Stomach (tissue), 9 donors: ENCODE measurements around the gene MEGF6. TPM values are rescaled to one million over a fixed set of nuclear protein-coding genes. Genes with fewer than 3 reads are reported as not detected.

ENCODE experiments used
- DNase-seq, 2 donors: peaks; one replicate each; pipeline versions ENCODE4 v3.0.0 to v3.0.0-alpha.2; 2013 to 2019
- H3K27ac ChIP-seq, 5 donors: fragments of 200-600 bp in 4 of 5; sonication (generic) in 4 of 5; one replicate each; pipeline ENCODE4 v1.5.1; 2013 to 2019; ENCODE audit warnings: mild to moderate bottlenecking in 1 of 5, moderate library complexity in 1 of 5
- H3K27me3 ChIP-seq, 3 donors: fragments of 200-600 bp; sonication (generic); one replicate each; pipeline ENCODE4 v1.5.1; 2017 to 2019; ENCODE audit warnings: mixed run types in 1 of 3
- H3K36me3 ChIP-seq, 4 donors: fragments of 200-600 bp; sonication (generic); 1 replicate in 3 of 4; 2 replicates in 1 of 4; pipeline ENCODE4 v1.5.1; 2016 to 2019
- H3K4me1 ChIP-seq, 4 donors: fragments of 200-600 bp; sonication (generic); one replicate each; pipeline ENCODE4 v1.5.1; 2016 to 2019
- H3K4me3 ChIP-seq, 4 donors: fragments of 200-600 bp; sonication (generic) in 3 of 4; one replicate each; pipeline ENCODE4 v1.5.1; 2016 to 2019; ENCODE audit warnings: mild to moderate bottlenecking in 1 of 4
- H3K9me3 ChIP-seq, 4 donors: fragments of 200-600 bp; sonication (generic); one replicate each; pipeline ENCODE4 v1.5.1; 2016 to 2019
- EP300 ChIP-seq: sonication (generic); formaldehyde crosslinking; IDR thresholded peaks from one replicate; pipeline ENCODE4 v1.6.1; 2017; ENCODE audit warnings: antibody characterized with exemption
- POLR2A ChIP-seq, 4 donors: fragments of 450-650 bp; IDR thresholded peaks; one replicate each; pipeline ENCODE4 v1.6.1; 2016; ENCODE audit warnings: antibody characterized with exemption in 4 of 4, control low read depth in 2 of 4, mild to moderate bottlenecking in 1 of 4, moderate library complexity in 1 of 4
- POLR2AphosphoS5 ChIP-seq, 3 donors: sonication (generic); formaldehyde crosslinking; IDR thresholded peaks; one replicate each; pipeline ENCODE4 v1.6.1; 2016; ENCODE audit warnings: antibody characterized with exemption in 3 of 3
- WGBS, 5 donors: extraction: QIAGEN DNeasy Blood & Tissue Kit in 3 of 5; methylation state at CpG; one replicate each; pipeline versions ENCODE4 v1.1.5 to v1.1.7; 2013 to 2018; 5-methylcytosine and 5-hydroxymethylcytosine counted together
- intact Hi-C: fragments of 100-400 bp; cut with DNase I; formaldehyde crosslinking; loops from one replicate; pipeline ENCODE4 v1.15.1; 2023; ENCODE audit warnings: low total_unique reads
- polyA plus RNA-seq, 3 donors: library from polyadenylated mRNA; stranded (reverse); fragments of 200-250 nt; gene quantifications; one replicate each; pipeline ENCODE4 v1.2.3, GENCODE V29; 2013
- total RNA-seq, 5 donors: library from RNA; depleted of rRNA; stranded (reverse); fragments of >200 nt; gene quantifications; one replicate each; pipeline versions ENCODE4 v1.1.0 to v1.2.3, GENCODE V29; 2014 to 2016
- TF ChIP-seq, protein P1 (sequence below), 7 experiments: fragments of 450-650 bp in 4 of 7; fragments of 200-600 bp in 3 of 7; sonication (generic) in 3 of 7; IDR thresholded peaks; one replicate each; pipeline ENCODE4 v1.5.1; 2016 to 2019; ENCODE audit warnings: antibody characterized with exemption in 7 of 7, control low read depth in 2 of 7, mild to moderate bottlenecking in 1 of 7
- donor health status: healthy with polysubstance abuse.
- donor health status: Bipolar disorder and iron deficiency.
- donor health status: healthy.

MEGF6 gene
- total and polyA plus RNA-seq, 8 donors: 2.6 to 57.2 (median 26.7) TPM

- 1 to 2% (median 1%) methylated on average over 13 to 96 of the region's 96 CpGs for WGBS, 5 donors
- peak in 2 of 3 donors; percentile 37 to 52 for TF ChIP-seq POLR2AphosphoS5 (IDR thresholded peaks at IDR 0.05)
- TF ChIP-seq, protein P1, sequence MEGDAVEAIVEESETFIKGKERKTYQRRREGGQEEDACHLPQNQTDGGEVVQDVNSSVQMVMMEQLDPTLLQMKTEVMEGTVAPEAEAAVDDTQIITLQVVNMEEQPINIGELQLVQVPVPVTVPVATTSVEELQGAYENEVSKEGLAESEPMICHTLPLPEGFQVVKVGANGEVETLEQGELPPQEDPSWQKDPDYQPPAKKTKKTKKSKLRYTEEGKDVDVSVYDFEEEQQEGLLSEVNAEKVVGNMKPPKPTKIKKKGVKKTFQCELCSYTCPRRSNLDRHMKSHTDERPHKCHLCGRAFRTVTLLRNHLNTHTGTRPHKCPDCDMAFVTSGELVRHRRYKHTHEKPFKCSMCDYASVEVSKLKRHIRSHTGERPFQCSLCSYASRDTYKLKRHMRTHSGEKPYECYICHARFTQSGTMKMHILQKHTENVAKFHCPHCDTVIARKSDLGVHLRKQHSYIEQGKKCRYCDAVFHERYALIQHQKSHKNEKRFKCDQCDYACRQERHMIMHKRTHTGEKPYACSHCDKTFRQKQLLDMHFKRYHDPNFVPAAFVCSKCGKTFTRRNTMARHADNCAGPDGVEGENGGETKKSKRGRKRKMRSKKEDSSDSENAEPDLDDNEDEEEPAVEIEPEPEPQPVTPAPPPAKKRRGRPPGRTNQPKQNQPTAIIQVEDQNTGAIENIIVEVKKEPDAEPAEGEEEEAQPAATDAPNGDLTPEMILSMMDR (IDR thresholded peaks at IDR 0.05): no peak
Measured at GRCh38 chr1:3530926-3531818, 80.1 kb downstream of the MEGF6 start.

DNA sequence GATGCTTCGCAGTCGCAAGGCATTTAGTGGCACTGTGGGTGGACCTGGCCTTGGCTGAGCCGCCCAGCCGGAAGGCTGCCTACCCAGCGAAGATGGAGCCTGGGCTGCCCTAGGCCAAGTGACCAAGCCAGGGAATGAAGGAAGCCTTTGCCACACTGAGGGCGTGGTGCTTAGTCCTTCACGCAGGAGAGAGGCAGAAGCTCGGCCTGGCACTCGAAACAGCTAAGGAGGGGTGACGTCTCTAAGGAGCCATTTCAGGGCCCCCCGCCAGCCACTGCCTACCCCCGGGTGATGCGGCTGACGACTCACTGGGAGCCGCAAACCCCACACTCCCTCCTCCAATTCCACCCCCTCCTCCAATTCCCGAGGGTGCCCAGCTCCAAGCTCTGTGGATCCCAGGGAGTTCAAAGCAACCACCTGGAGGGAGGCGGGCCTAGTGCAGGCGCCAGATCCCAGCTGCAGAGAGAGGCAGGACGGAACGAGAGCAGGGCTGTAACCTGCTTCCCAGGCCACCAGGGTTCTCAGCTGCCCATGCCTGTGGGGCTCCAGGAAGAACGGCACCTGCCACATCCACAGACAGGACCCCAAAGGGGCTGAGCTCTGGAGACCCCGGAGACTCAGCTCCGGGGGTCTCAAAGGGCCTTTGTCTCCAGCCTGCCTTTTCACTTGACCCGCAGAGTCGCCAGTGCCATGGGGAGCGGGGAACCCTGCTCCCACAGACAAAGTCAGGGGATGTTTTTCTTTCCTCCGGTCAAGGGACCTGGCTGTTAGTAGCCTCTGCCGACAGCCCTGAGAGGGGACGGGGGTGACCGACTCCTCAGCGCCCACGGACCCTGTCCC lies 81.0 kb downstream of the MEGF6 start:
- WGBS, 5 donors: 17 to 48% (median 32%) methylated on average over 18 to 32 of the region's 32 CpGs
- DNase-seq: peak; percentile 64 to 76
- intact Hi-C loops: no loop called here
- Histone ChIP-seq H3K4me1 (peaks cover 24 to 34% (median 32%) of the 10 kb centered on the region in 4 donors), H3K27me3 (peaks cover 0 to 21% (median 0%) of the 10 kb centered on the region in 3 donors), H3K36me3 (no peaks in the 10 kb centered on the region), H3K27ac (peak overlapping the region; percentile 77 to 90 (median 85)), H3K9me3 (no peaks in the 10 kb centered on the region), H3K4me3 (peak overlapping the region; percentile 58 to 80 (median 70))
- TF ChIP-seq POLR2AphosphoS5 (IDR thresholded peaks at IDR 0.05): no peak
- no peak for TF ChIP-seq EP300
- TF ChIP-seq, protein P1 (IDR thresholded peaks at IDR 0.05): peak in 2 of 7 experiments; percentile 11 to 28
- no peak for TF ChIP-seq POLR2A (IDR thresholded peaks at IDR 0.05)

More at GRCh38 chr1:3530926-3531818, 80.1 kb downstream of the MEGF6 start:
- Histone ChIP-seq H3K36me3 (no peaks in the 10 kb centered on the region), H3K27me3 (peaks cover 0 to 21% (median 0%) of the 10 kb centered on the region in 3 donors), H3K9me3 (no peaks in the 10 kb centered on the region), H3K27ac (peak overlapping the region; percentile 77 to 90 (median 85)), H3K4me1 (peaks cover 24 to 34% (median 32%) of the 10 kb centered on the region in 4 donors), H3K4me3 (peak overlapping the region; percentile 58 to 80 (median 70))
- intact Hi-C loops: no loop called here
- peak; percentile 85 to 93 for DNase-seq

- Histone ChIP-seq H3K9me3 (no peaks in the 10 kb centered on the region), H3K4me1 (peaks cover 24 to 34% (median 32%) of the 10 kb centered on the region in 4 donors), H3K27ac (peak overlapping the region in 4 of 5 donors; percentile 1 to 86 (median 85)), H3K4me3 (peak overlapping the region; percentile 58 to 80 (median 70)), H3K36me3 (no peaks in the 10 kb centered on the region), H3K27me3 (peaks cover 0 to 21% (median 0%) of the 10 kb centered on the region in 3 donors)
- peak in 1 of 2 donors; percentile 89 for DNase-seq
- TF ChIP-seq POLR2A (IDR thresholded peaks at IDR 0.05) (no peak), POLR2AphosphoS5 (IDR thresholded peaks at IDR 0.05) (peak in 2 of 3 donors; percentile 31 to 52)
- TF ChIP-seq, protein P1 (IDR thresholded peaks at IDR 0.05): no peak
- 35 to 55% (median 39%) methylated on average over 10 to 17 of the region's 17 CpGs for WGBS, 5 donors
- intact Hi-C loops: no loop called here
Measured at GRCh38 chr1:3529099-3529729, 82.1 kb downstream of the MEGF6 start.

GRCh38 chr1:3527774-3528173 lies 83.5 kb downstream of the MEGF6 start:
- peaks cover 24 to 34% (median 32%) of the 10 kb centered on the region in 4 donors for H3K4me1 ChIP-seq
- no peak overlapping the region for H3K4me3 ChIP-seq
- no peaks in the 10 kb centered on the region for H3K9me3 ChIP-seq
- WGBS, 5 donors: 83 to 93% (median 90%) methylated on average over 12 of the region's 12 CpGs
- TF ChIP-seq POLR2AphosphoS5 (IDR thresholded peaks at IDR 0.05): no peak
- TF ChIP-seq EP300: no peak
- TF ChIP-seq, protein P1 (IDR thresholded peaks at IDR 0.05): no peak
- TF ChIP-seq POLR2A (IDR thresholded peaks at IDR 0.05): no peak
- no peaks in the 10 kb centered on the region for H3K36me3 ChIP-seq
- peaks cover 0 to 21% (median 0%) of the 10 kb centered on the region in 3 donors for H3K27me3 ChIP-seq
- DNase-seq: no peak
- no peak overlapping the region for H3K27ac ChIP-seq
- intact Hi-C loops: no loop called here
